NB4 (cell line): ENCODE results near the gene COL5A1.

Experiments used
- MYC ChIP-seq: IDR thresholded peaks from 2 replicates; pipeline ENCODE4 v1.6.1; 2011; ENCODE audit warnings: low read depth, low read length
- TF ChIP-seq, protein P1 (sequence below): IDR thresholded peaks from one replicate; pipeline ENCODE4 v1.5.1; 2012; ENCODE audit warnings: low read depth, low read length

DNA sequence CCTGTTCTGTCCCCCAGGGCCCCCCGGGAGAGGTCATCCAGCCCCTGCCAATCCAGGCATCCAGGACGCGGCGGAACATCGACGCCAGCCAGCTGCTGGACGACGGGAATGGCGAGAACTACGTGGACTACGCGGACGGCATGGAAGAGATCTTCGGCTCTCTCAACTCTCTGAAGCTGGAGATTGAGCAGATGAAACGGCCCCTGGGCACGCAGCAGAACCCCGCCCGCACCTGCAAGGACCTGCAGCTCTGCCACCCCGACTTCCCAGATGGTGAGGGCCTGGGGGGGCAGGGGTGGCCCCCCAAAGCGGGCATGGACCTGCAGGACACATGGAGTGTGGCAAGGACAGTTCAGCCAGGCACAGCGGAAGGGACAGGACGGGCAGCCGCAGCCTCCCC is 183.0 kb downstream of the COL5A1 start:
- TF ChIP-seq, protein P1, sequence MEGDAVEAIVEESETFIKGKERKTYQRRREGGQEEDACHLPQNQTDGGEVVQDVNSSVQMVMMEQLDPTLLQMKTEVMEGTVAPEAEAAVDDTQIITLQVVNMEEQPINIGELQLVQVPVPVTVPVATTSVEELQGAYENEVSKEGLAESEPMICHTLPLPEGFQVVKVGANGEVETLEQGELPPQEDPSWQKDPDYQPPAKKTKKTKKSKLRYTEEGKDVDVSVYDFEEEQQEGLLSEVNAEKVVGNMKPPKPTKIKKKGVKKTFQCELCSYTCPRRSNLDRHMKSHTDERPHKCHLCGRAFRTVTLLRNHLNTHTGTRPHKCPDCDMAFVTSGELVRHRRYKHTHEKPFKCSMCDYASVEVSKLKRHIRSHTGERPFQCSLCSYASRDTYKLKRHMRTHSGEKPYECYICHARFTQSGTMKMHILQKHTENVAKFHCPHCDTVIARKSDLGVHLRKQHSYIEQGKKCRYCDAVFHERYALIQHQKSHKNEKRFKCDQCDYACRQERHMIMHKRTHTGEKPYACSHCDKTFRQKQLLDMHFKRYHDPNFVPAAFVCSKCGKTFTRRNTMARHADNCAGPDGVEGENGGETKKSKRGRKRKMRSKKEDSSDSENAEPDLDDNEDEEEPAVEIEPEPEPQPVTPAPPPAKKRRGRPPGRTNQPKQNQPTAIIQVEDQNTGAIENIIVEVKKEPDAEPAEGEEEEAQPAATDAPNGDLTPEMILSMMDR: no peak
- no peak for TF ChIP-seq MYC
